ENCODE data around the gene CCDC57. TPM values are rescaled to one million over a fixed set of nuclear protein-coding genes. Genes with fewer than 3 reads are reported as not detected.
A peak's percentile ranks its signal among the peaks of the same experiment; 100 is the strongest.

Gene CCDC57
- polyA plus RNA-seq, 3 donors: 17.1 to 43.8 (median 20.1) TPM

DNA sequence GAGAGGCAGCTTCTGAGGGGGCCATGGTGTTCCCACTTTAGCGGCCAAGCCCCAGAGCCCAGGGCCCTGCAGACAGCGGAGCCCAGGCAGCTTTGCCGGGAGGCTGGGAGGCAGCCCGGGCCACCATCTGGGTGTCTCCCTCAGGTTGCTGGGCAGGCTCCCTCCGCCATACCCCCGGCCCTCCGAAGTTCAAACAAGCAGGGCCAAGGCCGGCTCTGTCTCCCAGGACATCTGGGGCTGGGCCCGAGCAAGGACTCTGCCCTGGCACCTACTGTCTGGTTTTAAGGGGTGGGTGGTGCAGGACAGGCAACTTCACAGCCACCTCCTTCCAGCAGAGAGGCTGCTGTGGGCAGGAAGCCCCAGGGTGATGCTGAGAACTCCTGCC lies 149.7 kb downstream of the CCDC57 start:
- Mint-ChIP-seq H3K9me3 (peaks cover 0 to 2% (median 0%) of the 10 kb centered on the region in 7 donors), H3K27ac (no peak overlapping the region), H3K4me3 (no peak overlapping the region), H3K36me3 (peaks cover 19 to 38% of the 10 kb centered on the region in 2 donors), H3K27me3 (ENCODE audit: low read depth in 3 of 3) (no peaks in the 10 kb centered on the region), H3K4me1 (peaks cover 22% of the 10 kb centered on the region)
- no peaks in the 10 kb centered on the region for H3K27me3 ChIP-seq (ENCODE audit: control insufficient read depth in 2 of 2, insufficient read depth in 2 of 2, low read length in 2 of 2)
- H3K4me3 ChIP-seq (replicated peaks in 1 of 3; ENCODE audit: low read depth in 2 of 3, low read length in 3 of 3): no peak overlapping the region
- H3K4me2 ChIP-seq (replicated peaks; ENCODE audit: extremely low read depth, low read length, poor library complexity, severe bottlenecking): no peak overlapping the region
- intact Hi-C loops (cut with micrococcal nuclease): no loop called here
- no peak overlapping the region for H2AFZ ChIP-seq (ENCODE audit: insufficient read depth, low read depth, low read length, poor library complexity, severe bottlenecking)
- TF ChIP-seq, protein P1, sequence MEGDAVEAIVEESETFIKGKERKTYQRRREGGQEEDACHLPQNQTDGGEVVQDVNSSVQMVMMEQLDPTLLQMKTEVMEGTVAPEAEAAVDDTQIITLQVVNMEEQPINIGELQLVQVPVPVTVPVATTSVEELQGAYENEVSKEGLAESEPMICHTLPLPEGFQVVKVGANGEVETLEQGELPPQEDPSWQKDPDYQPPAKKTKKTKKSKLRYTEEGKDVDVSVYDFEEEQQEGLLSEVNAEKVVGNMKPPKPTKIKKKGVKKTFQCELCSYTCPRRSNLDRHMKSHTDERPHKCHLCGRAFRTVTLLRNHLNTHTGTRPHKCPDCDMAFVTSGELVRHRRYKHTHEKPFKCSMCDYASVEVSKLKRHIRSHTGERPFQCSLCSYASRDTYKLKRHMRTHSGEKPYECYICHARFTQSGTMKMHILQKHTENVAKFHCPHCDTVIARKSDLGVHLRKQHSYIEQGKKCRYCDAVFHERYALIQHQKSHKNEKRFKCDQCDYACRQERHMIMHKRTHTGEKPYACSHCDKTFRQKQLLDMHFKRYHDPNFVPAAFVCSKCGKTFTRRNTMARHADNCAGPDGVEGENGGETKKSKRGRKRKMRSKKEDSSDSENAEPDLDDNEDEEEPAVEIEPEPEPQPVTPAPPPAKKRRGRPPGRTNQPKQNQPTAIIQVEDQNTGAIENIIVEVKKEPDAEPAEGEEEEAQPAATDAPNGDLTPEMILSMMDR (IDR thresholded peaks at IDR 0.05): no peak
- DNase-seq: no peak
- H3K4me1 ChIP-seq (ENCODE audit: control insufficient read depth in 1 of 2, insufficient read depth in 2 of 2, low read length in 2 of 2): peaks cover 20 to 29% of the 10 kb centered on the region in 2 donors
- peaks cover 57% of the 10 kb centered on the region in 2 donors for H3K36me3 ChIP-seq (replicated peaks in 1 of 2; ENCODE audit: control insufficient read depth in 1 of 2, insufficient read depth in 2 of 2, low read length in 2 of 2)
- peaks cover 18% of the 10 kb centered on the region for H3K79me2 ChIP-seq (ENCODE audit: insufficient read depth, low read length)
- H4K20me1 ChIP-seq (ENCODE audit: insufficient read depth, low read length): peaks cover 12% of the 10 kb centered on the region
- WGBS (ENCODE audit: insufficient coverage): 98% methylated on average over 9 of the region's 9 CpGs
- no peak overlapping the region for H3K27ac ChIP-seq (ENCODE audit: low read depth in 1 of 2, low read length in 2 of 2)
- H3K9ac ChIP-seq (ENCODE audit: insufficient read depth, low read length, poor library complexity, severe bottlenecking): no peak overlapping the region
- H3K9me3 ChIP-seq (replicated peaks in 1 of 2; ENCODE audit: control insufficient read depth in 1 of 2, insufficient read depth in 1 of 2, low read length in 2 of 2): no peaks in the 10 kb centered on the region

DNA sequence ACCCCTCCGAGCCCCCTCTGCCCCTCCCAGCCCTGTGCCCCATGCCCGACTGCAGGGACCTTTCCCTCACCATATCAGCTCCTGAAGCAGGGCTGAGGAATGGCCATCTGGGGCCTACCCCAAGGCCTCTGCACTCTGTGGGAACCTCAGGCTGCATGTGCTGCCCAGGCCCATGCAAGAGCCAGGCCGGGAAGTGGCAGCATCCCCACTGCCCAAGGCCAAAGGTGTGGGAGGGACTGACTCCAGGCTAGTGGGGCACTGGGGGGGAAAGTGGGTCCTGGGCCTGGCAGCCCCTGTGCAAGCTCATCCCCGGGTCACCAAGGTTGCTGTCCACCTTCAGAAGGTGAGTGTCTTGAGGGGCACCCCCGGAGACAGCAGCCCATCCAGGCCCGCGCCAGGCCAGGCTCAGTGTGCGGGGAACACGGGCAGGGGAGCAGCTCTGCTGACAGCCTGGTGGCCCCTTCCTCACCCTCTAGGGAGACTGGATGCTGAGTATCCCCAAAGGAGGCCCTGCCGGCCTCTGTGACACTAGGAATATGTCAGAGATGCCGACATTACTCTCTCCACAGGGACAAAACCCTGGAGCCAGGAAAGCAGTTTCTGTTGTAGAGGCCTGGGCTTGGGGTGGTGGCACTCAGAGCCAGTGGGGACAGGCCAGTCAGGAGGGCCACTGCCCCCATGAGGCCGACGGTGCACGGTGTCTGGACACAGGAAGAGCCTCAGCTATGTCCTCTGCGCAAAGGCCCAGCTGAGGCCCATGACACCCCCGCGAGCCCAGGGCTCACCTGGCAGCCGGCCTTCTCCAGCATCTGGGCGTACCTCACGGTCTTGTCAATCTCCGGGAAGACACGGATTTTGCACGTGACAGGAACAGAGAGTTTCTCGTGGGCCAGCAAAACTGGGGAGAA lies 150.3 kb downstream of the CCDC57 start:
- Histone ChIP-seq H2AFZ (ENCODE audit: insufficient read depth, low read depth, low read length, poor library complexity, severe bottlenecking) (no peak overlapping the region), H3K27me3 (ENCODE audit: control insufficient read depth in 2 of 2, insufficient read depth in 2 of 2, low read length in 2 of 2) (no peaks in the 10 kb centered on the region), H3K4me3 (replicated peaks in 1 of 3; ENCODE audit: low read depth in 2 of 3, low read length in 3 of 3) (no peak overlapping the region), H3K4me1 (ENCODE audit: control insufficient read depth in 1 of 2, insufficient read depth in 2 of 2, low read length in 2 of 2) (peaks cover 20 to 29% of the 10 kb centered on the region in 2 donors), H3K4me2 (replicated peaks; ENCODE audit: extremely low read depth, low read length, poor library complexity, severe bottlenecking) (no peak overlapping the region), H3K9ac (ENCODE audit: insufficient read depth, low read length, poor library complexity, severe bottlenecking) (no peak overlapping the region), H3K36me3 (replicated peaks in 1 of 2; ENCODE audit: control insufficient read depth in 1 of 2, insufficient read depth in 2 of 2, low read length in 2 of 2) (peaks cover 64% of the 10 kb centered on the region in 2 donors), H3K9me3 (replicated peaks in 1 of 2; ENCODE audit: control insufficient read depth in 1 of 2, insufficient read depth in 1 of 2, low read length in 2 of 2) (no peaks in the 10 kb centered on the region), H3K27ac (ENCODE audit: low read depth in 1 of 2, low read length in 2 of 2) (no peak overlapping the region), H3K79me2 (ENCODE audit: insufficient read depth, low read length) (peaks cover 18% of the 10 kb centered on the region), H4K20me1 (ENCODE audit: insufficient read depth, low read length) (peaks cover 12% of the 10 kb centered on the region)
- Mint-ChIP-seq H3K27me3 (ENCODE audit: low read depth in 3 of 3) (no peaks in the 10 kb centered on the region), H3K4me3 (no peak overlapping the region), H3K27ac (peak overlapping the region in 1 of 7 donors; percentile 41), H3K36me3 (peaks cover 23 to 44% of the 10 kb centered on the region in 2 donors), H3K9me3 (peaks cover 0 to 2% (median 0%) of the 10 kb centered on the region in 7 donors), H3K4me1 (peaks cover 22% of the 10 kb centered on the region)
- intact Hi-C loops (cut with micrococcal nuclease): no loop called here
- DNase-seq: no peak
- TF ChIP-seq, protein P1 (IDR thresholded peaks at IDR 0.05): no peak
- 95% methylated on average over 18 of the region's 24 CpGs for WGBS (ENCODE audit: insufficient coverage)

Data from CD14-positive monocyte (primary cell).